ENCODE measurements around the gene CASP8AP2. TPM values are rescaled to one million over a fixed set of nuclear protein-coding genes. Genes with fewer than 3 reads are reported as not detected.

Gene CASP8AP2
- total and polyA plus RNA-seq, 2 of the 13 experiments (the other 11 are each of a cell fraction or from before 2014, with no cell fraction given) = 5.7 to 13.5 TPM

DNA sequence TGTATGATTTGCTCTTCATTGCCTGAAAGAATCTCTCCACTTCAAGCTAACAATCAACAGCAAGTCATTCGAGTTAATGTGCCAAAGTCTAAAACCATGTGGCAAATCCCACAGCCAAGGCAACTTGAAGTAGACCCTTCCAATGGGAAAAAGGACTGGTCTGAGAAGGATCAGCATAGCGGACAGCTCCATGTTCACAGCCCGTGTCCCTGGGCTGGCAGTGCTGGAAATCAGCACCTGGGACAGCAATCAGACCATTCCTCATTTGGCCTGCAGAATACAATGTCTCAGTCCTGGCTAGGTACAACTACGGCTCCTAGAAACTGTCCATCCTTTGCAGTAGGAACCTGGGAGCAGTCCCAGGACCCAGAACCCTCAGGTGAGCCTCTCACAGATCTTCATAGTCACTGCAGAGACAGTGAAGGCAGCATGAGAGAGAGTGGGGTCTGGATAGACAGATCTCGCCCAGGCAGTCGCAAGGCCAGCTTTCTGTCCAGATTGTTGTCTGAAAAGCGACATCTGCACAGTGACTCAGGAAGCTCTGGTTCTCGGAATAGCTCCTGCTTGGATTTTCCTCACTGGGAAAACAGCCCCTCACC is 65.7 kb downstream of the CASP8AP2 start (continued):
- TF ChIP-seq ZBTB21 (CRISPR knock-in tag; IDR thresholded peaks at IDR 0.05) = peak; percentile 69; the same call in 1 of the 2 replicates
- TF ChIP-seq ELF4 (CRISPR knock-in tag; IDR thresholded peaks at IDR 0.05; ENCODE audit: borderline replicate concordance) = no peak
- TF ChIP-seq ZNF431 (CRISPR knock-in tag; IDR thresholded peaks at IDR 0.05; ENCODE audit: borderline replicate concordance, low read depth) = peak; percentile 66; the same call in 1 of the 2 replicates
- TF ChIP-seq ZNF777 (CRISPR knock-in tag; IDR thresholded peaks at IDR 0.05) = peak; percentile 58
- TF ChIP-seq CBX1 (IDR thresholded peaks at IDR 0.05; ENCODE audit: low read depth) = no peak
- TF ChIP-seq, protein P1, sequence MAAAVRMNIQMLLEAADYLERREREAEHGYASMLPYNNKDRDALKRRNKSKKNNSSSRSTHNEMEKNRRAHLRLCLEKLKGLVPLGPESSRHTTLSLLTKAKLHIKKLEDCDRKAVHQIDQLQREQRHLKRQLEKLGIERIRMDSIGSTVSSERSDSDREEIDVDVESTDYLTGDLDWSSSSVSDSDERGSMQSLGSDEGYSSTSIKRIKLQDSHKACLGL (CRISPR knock-in tag; IDR thresholded peaks at IDR 0.05) = peak; percentile 78
- TF ChIP-seq ZNF530 (CRISPR knock-in tag; IDR thresholded peaks at IDR 0.05; ENCODE audit: low read depth) = 0 out of 2 replicates have a peak, but pooled peaks have one; percentile 73
- no peak for TF ChIP-seq SYNCRIP (IDR thresholded peaks at IDR 0.05; ENCODE audit: insufficient read depth, low read depth, low read length)
- peak; percentile 94 for TF ChIP-seq ZNF773 (CRISPR knock-in tag; IDR thresholded peaks at IDR 0.05; ENCODE audit: borderline replicate concordance)
- TF ChIP-seq KDM2A (CRISPR knock-in tag; IDR thresholded peaks at IDR 0.05; ENCODE audit: borderline replicate concordance, low read depth) = peak; percentile 72; the same call in 1 of the 2 replicates
- TF ChIP-seq, protein P2, sequence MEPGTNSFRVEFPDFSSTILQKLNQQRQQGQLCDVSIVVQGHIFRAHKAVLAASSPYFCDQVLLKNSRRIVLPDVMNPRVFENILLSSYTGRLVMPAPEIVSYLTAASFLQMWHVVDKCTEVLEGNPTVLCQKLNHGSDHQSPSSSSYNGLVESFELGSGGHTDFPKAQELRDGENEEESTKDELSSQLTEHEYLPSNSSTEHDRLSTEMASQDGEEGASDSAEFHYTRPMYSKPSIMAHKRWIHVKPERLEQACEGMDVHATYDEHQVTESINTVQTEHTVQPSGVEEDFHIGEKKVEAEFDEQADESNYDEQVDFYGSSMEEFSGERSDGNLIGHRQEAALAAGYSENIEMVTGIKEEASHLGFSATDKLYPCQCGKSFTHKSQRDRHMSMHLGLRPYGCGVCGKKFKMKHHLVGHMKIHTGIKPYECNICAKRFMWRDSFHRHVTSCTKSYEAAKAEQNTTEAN (CRISPR knock-in tag; conservative IDR thresholded peaks at IDR 0.05) = peak; percentile 86; the same call in 1 of the 2 replicates
- TF ChIP-seq ZNF329 (CRISPR knock-in tag; IDR thresholded peaks at IDR 0.05; ENCODE audit: low read depth) = peak; percentile 83; the same call in 1 of the 2 replicates
- TF ChIP-seq WIZ (CRISPR knock-in tag; IDR thresholded peaks at IDR 0.05) = peak; percentile 96
- TF ChIP-seq TMF1 (CRISPR knock-in tag; IDR thresholded peaks at IDR 0.05; ENCODE audit: low read depth) = peak; percentile 60; the same call in 1 of the 2 replicates
- TF ChIP-seq, protein P3, sequence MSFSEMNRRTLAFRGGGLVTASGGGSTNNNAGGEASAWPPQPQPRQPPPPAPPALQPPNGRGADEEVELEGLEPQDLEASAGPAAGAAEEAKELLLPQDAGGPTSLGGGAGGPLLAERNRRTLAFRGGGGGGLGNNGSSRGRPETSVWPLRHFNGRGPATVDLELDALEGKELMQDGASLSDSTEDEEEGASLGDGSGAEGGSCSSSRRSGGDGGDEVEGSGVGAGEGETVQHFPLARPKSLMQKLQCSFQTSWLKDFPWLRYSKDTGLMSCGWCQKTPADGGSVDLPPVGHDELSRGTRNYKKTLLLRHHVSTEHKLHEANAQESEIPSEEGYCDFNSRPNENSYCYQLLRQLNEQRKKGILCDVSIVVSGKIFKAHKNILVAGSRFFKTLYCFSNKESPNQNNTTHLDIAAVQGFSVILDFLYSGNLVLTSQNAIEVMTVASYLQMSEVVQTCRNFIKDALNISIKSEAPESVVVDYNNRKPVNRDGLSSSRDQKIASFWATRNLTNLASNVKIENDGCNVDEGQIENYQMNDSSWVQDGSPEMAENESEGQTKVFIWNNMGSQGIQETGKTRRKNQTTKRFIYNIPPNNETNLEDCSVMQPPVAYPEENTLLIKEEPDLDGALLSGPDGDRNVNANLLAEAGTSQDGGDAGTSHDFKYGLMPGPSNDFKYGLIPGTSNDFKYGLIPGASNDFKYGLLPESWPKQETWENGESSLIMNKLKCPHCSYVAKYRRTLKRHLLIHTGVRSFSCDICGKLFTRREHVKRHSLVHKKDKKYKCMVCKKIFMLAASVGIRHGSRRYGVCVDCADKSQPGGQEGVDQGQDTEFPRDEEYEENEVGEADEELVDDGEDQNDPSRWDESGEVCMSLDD (CRISPR knock-in tag; IDR thresholded peaks at IDR 0.05; ENCODE audit: borderline replicate concordance) = 0 out of 2 replicates have a peak, but pooled peaks have one; percentile 36
- TF ChIP-seq ZNF569 (CRISPR knock-in tag; IDR thresholded peaks at IDR 0.05; ENCODE audit: borderline replicate concordance) = no peak
- TF ChIP-seq, protein P4, sequence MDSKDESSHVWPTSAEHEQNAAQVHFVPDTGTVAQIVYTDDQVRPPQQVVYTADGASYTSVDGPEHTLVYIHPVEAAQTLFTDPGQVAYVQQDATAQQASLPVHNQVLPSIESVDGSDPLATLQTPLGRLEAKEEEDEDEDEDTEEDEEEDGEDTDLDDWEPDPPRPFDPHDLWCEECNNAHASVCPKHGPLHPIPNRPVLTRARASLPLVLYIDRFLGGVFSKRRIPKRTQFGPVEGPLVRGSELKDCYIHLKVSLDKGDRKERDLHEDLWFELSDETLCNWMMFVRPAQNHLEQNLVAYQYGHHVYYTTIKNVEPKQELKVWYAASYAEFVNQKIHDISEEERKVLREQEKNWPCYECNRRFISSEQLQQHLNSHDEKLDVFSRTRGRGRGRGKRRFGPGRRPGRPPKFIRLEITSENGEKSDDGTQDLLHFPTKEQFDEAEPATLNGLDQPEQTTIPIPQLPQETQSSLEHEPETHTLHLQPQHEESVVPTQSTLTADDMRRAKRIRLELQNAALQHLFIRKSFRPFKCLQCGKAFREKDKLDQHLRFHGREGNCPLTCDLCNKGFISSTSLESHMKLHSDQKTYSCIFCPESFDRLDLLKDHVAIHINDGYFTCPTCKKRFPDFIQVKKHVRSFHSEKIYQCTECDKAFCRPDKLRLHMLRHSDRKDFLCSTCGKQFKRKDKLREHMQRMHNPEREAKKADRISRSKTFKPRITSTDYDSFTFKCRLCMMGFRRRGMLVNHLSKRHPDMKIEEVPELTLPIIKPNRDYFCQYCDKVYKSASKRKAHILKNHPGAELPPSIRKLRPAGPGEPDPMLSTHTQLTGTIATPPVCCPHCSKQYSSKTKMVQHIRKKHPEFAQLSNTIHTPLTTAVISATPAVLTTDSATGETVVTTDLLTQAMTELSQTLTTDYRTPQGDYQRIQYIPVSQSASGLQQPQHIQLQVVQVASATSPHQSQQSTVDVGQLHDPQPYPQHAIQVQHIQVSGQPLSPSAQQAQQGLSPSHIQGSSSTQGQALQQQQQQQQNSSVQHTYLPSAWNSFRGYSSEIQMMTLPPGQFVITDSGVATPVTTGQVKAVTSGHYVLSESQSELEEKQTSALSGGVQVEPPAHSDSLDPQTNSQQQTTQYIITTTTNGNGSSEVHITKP (CRISPR knock-in tag; IDR thresholded peaks at IDR 0.05; ENCODE audit: low read depth) = peak; percentile 52; the same call in 1 of the 2 replicates
- TF ChIP-seq, protein P5, sequence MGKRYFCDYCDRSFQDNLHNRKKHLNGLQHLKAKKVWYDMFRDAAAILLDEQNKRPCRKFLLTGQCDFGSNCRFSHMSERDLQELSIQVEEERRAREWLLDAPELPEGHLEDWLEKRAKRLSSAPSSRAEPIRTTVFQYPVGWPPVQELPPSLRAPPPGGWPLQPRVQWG (CRISPR knock-in tag; IDR thresholded peaks at IDR 0.05; ENCODE audit: borderline replicate concordance, low read depth) = no peak
- peak; percentile 34; the same call in 1 of the 2 replicates for TF ChIP-seq NRL (CRISPR knock-in tag; IDR thresholded peaks at IDR 0.05; ENCODE audit: borderline replicate concordance)
- TF ChIP-seq HDAC2 (CRISPR knock-in tag; IDR thresholded peaks at IDR 0.05) = peak; percentile 81

Measured in HepG2 (cell line).